Suprapubic skin (tissue), 4 donors: Measurements from ENCODE around the gene CALCB. TPM values are rescaled to one million over a fixed set of nuclear protein-coding genes. Genes with fewer than 3 reads are reported as not detected.
A peak's percentile ranks its signal among the peaks of the same experiment; 100 is the strongest.

Experiments
- DNase-seq, 2 donors: peaks; one replicate each; pipeline ENCODE4 v3.0.0-alpha.2; 2019; ENCODE audit warnings: low spot score in 2 of 2
- H3K27ac ChIP-seq: fragments of 200-600 bp; sonication (generic); one replicate; pipeline ENCODE4 v1.5.1; 2019
- H3K27me3 ChIP-seq: fragments of 200-600 bp; sonication (generic); one replicate; pipeline ENCODE4 v1.5.1; 2019
- H3K36me3 ChIP-seq: fragments of 200-600 bp; sonication (generic); one replicate; pipeline ENCODE4 v1.5.1; 2019
- H3K4me1 ChIP-seq: fragments of 200-600 bp; sonication (generic); one replicate; pipeline ENCODE4 v1.5.1; 2019
- H3K4me3 ChIP-seq: fragments of 200-600 bp; sonication (generic); one replicate; pipeline ENCODE4 v1.5.1; 2019; ENCODE audit warnings: mild to moderate bottlenecking
- H3K9me3 ChIP-seq: fragments of 200-600 bp; sonication (generic); one replicate; pipeline ENCODE4 v1.5.1; 2019
- CTCF ChIP-seq, 2 donors: fragments of 200-600 bp in 1 of 2; fragments of 450-650 bp in 1 of 2; sonication (generic) in 1 of 2; IDR thresholded peaks; one replicate each; pipeline ENCODE4 v1.5.1; 2016 to 2019; ENCODE audit warnings: antibody characterized with exemption in 2 of 2, mild to moderate bottlenecking in 1 of 2, moderate library complexity in 1 of 2
- EP300 ChIP-seq: sonication (generic); formaldehyde crosslinking; IDR thresholded peaks from one replicate; pipeline ENCODE4 v1.6.1; 2017; ENCODE audit warnings: antibody characterized with exemption
- POLR2A ChIP-seq, 2 donors: fragments of 450-650 bp; IDR thresholded peaks; one replicate each; pipeline ENCODE4 v1.6.1; 2017; ENCODE audit warnings: antibody characterized with exemption in 2 of 2, mild to moderate bottlenecking in 2 of 2, moderate library complexity in 2 of 2
- POLR2AphosphoS5 ChIP-seq, 3 donors: sonication (generic); formaldehyde crosslinking; IDR thresholded peaks; one replicate each; pipeline ENCODE4 v1.6.1; 2017; ENCODE audit warnings: antibody characterized with exemption in 3 of 3
- WGBS: methylation state at CpG from one replicate; pipeline ENCODE4 v1.1.5; 2018; 5-methylcytosine and 5-hydroxymethylcytosine counted together
- total RNA-seq, 4 donors: library from RNA; depleted of rRNA; stranded (reverse); fragments of >200 nt; gene quantifications; one replicate each; pipeline ENCODE4 v1.1.0, GENCODE V29; 2016

CALCB gene
- total RNA-seq, 4 donors from 2014 or later: 0.48 TPM; not detected in 3

- H3K36me3 ChIP-seq: no peaks in the 10 kb centered on the region
- 87% methylated on average over 5 of the region's 5 CpGs for WGBS
- no peaks in the 10 kb centered on the region for H3K9me3 ChIP-seq
- peaks cover 24% of the 10 kb centered on the region for H3K27me3 ChIP-seq
- no peak for DNase-seq
- no peak overlapping the region for H3K27ac ChIP-seq
- H3K4me3 ChIP-seq: no peak overlapping the region
- H3K4me1 ChIP-seq: peaks cover 8% of the 10 kb centered on the region
- no peak for TF ChIP-seq POLR2AphosphoS5 (IDR thresholded peaks at IDR 0.05)
- TF ChIP-seq EP300: no peak
- TF ChIP-seq CTCF (IDR thresholded peaks at IDR 0.05): no peak
- no peak for TF ChIP-seq POLR2A (IDR thresholded peaks at IDR 0.05)
Measured at GRCh38 chr11:15113381-15113780, 40.0 kb downstream of the CALCB start.

- no peaks in the 10 kb centered on the region for H3K36me3 ChIP-seq
- WGBS: 9% methylated on average over 21 of the region's 50 CpGs
- peak within 1 kb of the TSS; percentile 33 for H3K4me3 ChIP-seq
- peaks cover 24% of the 10 kb centered on the region for H3K27me3 ChIP-seq
- TF ChIP-seq CTCF (IDR thresholded peaks at IDR 0.05) (no peak), POLR2A (IDR thresholded peaks at IDR 0.05) (no peak), POLR2AphosphoS5 (IDR thresholded peaks at IDR 0.05) (no peak)
- no peak within 1 kb of the TSS for H3K27ac ChIP-seq
- H3K4me1 ChIP-seq: peaks cover 8% of the 10 kb centered on the region
- no peaks in the 10 kb centered on the region for H3K9me3 ChIP-seq
- DNase-seq: no peak
Measured at GRCh38 chr11:15114501-15115475, 41.4 kb downstream of the CALCB start, which contains the start of gene INSC. TSS of gene INSC (plus strand) at chr11:15114923. CDS start at chr11:15149175, 34,252 bp downstream.

- peaks cover 24% of the 10 kb centered on the region for H3K27me3 ChIP-seq
- H3K36me3 ChIP-seq: no peaks in the 10 kb centered on the region
- WGBS: 95% methylated on average over 5 of the region's 5 CpGs
- no peaks in the 10 kb centered on the region for H3K9me3 ChIP-seq
- TF ChIP-seq POLR2A (IDR thresholded peaks at IDR 0.05) (no peak), EP300 (no peak), POLR2AphosphoS5 (IDR thresholded peaks at IDR 0.05) (no peak), CTCF (IDR thresholded peaks at IDR 0.05) (no peak)
- H3K4me3 ChIP-seq: no peak overlapping the region
- DNase-seq: no peak
- H3K27ac ChIP-seq: no peak overlapping the region
- H3K4me1 ChIP-seq: peaks cover 8% of the 10 kb centered on the region
Measured at GRCh38 chr11:15115686-15116085, 42.3 kb downstream of the CALCB start.

- no peak for DNase-seq
- H3K4me3 ChIP-seq: no peak overlapping the region
- H3K36me3 ChIP-seq: no peaks in the 10 kb centered on the region
- no peak for TF ChIP-seq CTCF (IDR thresholded peaks at IDR 0.05)
- TF ChIP-seq POLR2AphosphoS5 (IDR thresholded peaks at IDR 0.05): no peak
- TF ChIP-seq EP300: no peak
- no peak for TF ChIP-seq POLR2A (IDR thresholded peaks at IDR 0.05)
- H3K27me3 ChIP-seq: peaks cover 24% of the 10 kb centered on the region
- no peak overlapping the region for H3K27ac ChIP-seq
- 85% methylated on average over 4 of the region's 4 CpGs for WGBS
- no peaks in the 10 kb centered on the region for H3K9me3 ChIP-seq
- H3K4me1 ChIP-seq: peaks cover 8% of the 10 kb centered on the region
Measured at GRCh38 chr11:15117751-15118150, 44.4 kb downstream of the CALCB start.

GRCh38 chr11:15118431-15118830, 45.0 kb downstream of the CALCB start:
- no peak for DNase-seq
- no peak overlapping the region for H3K27ac ChIP-seq
- no peaks in the 10 kb centered on the region for H3K9me3 ChIP-seq

More at GRCh38 chr11:15118431-15118830, 45.0 kb downstream of the CALCB start:
- H3K27me3 ChIP-seq: peaks cover 24% of the 10 kb centered on the region
- H3K4me3 ChIP-seq: no peak overlapping the region
- TF ChIP-seq POLR2AphosphoS5 (IDR thresholded peaks at IDR 0.05) (no peak), EP300 (no peak), CTCF (IDR thresholded peaks at IDR 0.05) (no peak), POLR2A (IDR thresholded peaks at IDR 0.05) (no peak)
- peaks cover 8% of the 10 kb centered on the region for H3K4me1 ChIP-seq
- no peaks in the 10 kb centered on the region for H3K36me3 ChIP-seq
